Measurements from ENCODE around the gene XDH.

The XDH gene

DNA sequence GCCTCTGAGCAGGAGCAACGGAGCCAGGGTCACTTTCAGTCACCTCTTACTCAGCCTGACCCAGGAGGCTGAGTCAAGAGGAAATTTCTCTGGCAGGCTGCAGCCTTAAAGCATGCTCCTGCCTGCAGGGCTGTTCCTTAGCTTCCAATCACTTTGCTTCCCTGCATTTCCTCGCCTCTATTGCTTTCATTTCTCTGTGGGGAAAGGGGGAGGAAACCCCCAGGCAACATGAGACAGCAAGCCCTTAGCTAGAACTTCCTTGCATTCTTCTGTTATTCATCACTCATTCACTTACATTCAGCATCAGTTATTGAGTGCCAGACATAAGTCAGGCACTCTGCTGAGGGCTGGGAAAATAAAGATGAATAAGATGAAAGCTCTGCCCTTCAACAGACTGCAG lies 13.0 kb downstream of the XDH start:
- no peak for DNase-seq

DNA sequence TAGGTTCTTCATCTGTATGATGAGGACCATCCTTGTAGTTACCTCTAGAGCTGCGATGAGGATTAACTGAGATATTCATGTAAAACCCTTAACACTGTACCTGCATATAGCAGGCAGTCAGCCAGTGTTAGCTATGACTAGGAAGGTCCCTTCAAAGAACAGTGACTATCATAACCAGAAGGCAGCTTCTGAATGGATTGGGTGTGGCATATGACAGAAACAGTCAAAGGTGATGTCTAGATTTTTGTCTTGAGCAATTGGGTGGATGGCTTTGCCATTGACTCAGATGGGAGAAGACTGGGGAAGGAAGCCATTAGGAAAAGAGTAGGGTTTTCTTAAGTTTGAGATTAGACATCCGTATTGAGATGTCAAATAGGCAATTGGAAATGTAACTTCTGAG lies 15.7 kb downstream of the XDH start:
- DNase-seq = no peak

DNA sequence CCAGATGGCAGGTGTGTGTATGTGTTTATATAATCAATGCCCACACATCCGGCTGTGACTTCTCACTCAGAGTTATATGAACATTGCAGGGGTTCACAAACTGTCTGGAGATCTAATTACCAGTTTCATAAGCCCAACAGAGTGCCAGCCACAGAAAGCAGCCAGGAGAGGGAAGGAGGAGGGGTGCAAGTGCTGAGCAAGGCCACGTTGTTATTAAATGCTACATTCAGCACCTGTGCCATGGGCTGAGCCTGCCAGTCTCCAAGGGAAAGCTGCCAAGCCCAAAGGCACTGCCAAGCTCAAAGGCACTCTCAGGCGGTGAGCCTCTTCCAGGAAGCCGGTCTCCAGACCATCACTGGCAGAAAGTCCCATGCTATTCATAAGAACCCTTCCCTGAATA lies 17.4 kb downstream of the XDH start:
- no peak for DNase-seq

DNA sequence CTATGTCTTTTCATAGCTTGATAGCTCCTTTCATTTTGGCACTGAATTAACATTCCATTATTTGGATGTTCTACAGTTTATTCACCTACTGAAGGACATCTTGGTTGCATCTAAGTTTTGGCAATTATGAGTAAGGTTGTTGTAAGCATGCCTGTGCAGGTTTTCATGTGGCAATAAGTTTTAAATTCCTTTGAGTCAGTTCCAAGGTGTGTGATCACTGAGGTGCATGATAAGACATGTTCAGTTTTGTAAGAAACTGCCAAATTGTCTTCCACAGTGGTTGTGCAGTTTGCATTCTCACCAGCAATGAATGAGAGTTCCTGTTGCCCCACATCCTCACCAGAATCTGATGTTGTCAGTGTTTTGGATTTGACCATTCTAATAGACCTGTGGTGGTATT lies 24.2 kb downstream of the XDH start:
- DNase-seq = no peak

DNA sequence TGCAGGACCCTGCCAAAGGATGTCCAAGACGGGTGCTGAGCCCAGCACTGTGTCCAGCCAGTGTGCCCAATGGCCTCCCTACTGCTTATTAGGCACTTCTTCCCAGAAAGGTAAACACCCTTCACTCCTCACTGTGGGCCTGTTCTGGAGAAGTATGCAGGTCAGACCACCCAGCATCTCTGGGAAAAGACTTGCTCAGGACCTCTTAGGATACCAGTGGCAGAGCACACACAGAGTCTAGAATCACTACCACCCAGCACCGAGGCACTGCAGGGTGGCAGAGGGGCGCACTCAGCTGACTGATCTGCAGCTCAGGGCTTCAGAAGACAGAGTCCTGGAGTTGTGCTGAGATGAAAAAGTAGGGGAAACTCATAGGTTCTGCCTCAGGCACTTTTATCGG lies 25.8 kb downstream of the XDH start:
- no peak for DNase-seq

DNA sequence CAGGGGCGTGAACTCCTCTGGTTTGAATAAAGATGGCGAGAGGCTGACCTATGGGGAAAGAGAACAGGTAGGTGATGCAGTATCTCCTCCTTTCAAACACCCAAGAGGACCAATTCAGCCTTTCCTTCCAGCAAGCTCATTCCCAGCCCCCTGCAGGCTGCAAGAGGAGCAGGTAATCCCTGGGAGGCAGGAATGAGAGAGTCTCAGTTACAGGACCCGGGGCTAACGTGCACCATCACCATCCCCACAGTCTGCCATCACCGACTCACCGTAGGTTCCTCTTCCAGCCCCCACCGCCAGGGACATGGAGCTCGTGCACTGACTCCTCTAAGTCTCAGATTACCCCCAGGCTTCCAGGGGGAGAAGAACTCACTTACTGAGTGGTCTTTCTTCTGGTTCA lies 26.7 kb downstream of the XDH start:
- DNase-seq = no peak

DNA sequence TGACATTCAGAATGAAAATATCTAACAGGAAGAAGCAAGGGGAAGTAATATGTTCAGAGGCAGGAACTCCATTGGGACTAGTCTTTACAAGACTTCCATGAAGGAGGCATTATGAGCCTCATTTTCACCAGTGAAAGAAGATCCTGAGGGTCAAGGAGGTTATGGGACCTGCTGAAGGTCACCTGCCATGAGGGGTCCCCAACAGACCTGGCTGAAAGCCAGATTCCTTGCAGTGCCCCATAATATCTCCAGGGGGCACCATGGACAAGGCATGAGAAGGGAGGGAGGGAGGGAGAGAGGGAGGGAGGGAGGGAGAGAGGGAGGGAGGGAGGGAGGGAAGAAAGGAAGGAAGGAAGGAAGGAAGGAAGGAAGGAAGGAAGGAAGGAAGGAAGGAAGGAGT lies 27.9 kb downstream of the XDH start:
- no peak for DNase-seq

DNA sequence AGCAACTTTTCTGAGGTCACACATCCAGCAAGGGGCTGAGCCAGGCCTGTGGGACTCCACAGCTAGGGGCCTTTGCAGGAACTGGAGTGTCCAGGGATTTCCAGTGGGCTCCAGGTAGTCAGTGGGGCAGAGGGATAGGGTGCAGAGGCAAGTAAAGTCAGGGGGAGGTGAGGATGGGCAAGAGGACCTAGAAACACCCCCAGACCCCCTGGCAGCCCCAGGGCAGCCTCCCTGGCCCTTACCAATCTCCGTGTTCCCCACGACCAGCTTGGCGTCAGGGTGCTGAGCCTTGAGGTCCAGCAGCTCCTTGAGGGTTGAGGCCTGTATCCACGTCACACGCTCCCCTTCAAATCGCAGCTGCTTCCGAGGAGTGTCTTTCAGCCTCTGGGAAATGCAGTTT lies 28.4 kb downstream of the XDH start:
- no peak for DNase-seq

DNA sequence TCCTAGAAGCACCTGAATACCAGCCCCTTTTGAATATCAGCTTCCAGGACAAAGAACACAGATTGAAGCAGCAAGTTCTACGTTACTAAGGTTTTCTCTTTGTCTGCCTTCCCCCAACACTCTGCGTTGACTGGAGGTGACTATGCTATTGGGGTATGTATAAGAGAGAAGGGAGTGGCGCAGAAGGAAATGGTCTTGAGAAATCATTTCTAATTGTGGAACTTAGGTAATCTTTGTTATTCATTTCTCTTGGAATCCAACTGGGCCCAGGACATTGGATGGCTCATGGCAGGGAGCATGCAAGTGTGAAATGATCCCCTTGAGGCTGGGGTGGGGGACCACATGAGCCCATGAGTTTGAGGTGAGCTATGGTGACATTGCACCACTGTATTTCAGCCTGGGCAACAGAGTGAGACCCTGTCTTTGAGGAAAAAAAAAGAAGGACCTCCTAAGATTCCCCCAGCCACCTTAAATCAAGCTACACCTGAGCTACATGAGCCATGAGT lies 29.7 kb downstream of the XDH start:
- DNase-seq = no peak

DNA sequence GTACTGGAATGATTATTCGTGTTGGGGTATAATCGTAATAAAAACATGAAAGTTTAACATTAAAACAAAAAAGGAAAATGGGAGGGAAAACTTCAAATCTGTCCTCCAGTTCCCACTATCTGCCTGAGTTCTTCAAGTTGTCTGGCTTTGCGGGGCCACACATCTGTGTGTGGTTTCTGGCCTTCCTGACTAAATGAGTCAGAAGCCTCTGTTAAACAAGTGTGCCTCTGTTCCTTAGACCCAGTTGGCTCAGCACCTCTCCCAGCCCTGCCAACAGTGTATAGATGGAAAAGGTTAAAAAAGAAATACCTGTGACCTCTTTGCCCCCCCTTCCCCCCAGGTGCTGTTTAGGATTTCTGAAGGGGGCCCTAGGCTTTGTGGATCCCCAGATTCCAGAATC lies 30.2 kb downstream of the XDH start:
- DNase-seq = no peak

DNA sequence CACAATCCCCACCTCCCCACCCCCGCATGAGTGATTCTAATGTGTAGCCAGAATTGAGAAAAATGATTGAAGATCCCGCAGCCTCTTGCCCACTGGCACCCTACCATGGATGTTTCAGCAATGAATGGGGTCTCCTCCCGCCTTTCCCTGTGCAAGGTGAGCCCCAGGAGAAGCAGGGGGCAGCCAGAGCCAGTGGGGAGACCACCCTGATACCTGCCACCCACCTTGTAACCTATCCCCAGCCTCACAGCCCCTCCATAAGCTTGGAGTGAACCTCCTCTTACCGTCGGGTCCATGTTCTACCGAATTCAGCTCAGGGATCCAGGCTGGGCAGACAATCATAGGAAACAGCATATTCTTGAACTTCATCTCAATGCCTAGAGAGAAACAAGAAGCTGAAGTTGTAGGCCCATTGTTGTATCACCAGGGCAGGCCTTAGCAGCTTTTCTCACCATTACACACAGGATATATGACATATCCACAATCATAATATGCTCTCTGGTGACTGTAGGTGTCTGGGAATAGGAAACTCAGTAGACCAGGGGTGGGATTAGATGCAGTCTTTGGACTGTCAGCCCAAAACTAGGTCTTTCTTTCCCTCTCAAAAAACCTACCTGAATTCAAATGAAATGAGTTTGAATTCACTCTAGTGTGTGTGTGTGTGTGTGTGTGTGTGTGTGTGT lies 30.9 kb downstream of the XDH start:
- DNase-seq = no peak

DNA sequence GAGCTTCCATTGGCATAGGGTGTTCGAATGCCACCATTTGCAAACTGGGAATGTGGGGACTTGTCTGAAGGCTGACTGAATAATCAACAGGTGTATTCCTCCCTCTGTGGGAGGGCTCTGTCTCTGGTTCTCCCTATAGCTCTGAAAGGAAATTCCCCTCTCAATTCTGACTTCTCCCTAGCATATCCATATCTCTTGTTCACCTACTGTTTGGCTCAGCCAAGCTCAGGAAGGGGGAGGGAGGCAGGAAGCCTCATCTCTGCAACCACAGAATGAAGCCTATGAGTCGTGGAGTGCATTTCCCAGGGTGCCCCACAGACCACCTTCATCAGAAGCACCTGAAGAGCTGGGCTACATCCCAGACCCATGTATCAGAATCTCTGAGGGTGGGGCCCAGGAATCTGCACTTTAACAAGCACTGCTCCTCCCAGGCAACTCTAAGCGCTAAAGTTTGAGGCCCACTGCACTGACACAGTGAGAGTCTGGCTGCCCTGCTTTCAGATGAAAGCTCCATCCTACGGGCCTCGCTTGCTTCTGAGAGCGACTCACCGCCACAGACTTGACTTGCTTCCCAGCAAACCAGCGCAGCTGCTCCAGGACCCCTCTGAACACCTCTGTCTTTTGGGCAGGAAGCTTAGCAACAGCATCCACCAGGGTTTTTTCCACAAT lies 32.0 kb downstream of the XDH start:
- DNase-seq = no peak

DNA sequence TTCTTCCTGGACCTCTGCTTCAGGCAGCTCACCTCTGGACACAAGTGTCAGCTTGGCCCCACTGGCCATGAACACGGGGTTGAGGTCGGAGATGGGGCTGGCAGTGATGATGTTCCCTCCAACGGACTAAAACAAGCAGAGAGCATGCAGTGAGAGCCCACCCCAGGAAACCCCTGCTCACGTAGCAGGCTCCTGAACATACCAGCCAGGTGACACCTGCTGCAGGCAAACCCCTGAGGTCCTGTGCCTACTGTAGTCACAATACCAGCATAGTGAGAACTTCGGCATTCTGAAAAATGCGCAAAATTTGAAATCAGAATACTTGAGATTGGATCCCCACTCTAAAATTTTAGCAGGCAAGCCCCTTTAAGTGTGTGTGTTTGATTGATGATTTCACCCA lies 32.9 kb downstream of the XDH start:
- DNase-seq = no peak

DNA sequence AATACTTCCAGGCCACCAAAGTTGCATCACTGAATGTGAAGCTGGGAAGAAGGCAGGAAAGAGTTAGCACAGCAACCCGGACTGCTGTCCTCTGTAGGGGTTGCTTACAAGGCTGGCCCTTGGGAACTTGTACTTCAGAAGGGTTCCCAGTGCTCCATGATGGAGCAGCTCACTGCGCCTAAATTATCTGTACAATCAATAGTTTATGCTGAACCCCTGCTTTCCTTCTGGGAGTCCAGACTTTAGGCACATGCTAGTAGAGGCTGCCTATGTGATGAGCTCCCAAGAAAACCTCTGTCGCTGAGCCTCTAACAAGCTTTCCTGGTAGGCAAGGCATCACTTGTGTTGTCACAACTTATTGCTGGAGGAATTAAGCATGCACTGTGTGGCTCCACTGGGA lies 34.3 kb downstream of the XDH start:
- no peak for DNase-seq

DNA sequence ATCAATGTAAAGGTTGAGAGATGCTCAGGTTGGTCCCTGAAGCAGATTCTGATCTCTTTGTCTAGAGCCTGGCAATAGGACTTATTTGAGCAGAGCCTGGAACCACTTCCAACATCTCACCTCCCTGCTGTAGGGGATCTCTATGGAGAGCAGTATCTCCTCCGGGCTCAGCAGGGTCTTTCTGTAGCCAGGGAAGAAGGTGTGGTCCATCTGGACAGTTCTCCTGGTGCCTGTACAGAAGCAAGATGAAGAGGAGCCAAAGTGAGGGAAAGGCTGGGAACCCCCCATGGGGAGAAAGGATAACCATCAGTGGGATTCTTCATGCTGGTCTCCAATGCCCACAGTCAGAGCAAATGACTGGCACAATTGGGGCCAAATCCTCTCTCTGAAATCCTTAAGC lies 34.8 kb downstream of the XDH start:
- no peak for DNase-seq

DNA sequence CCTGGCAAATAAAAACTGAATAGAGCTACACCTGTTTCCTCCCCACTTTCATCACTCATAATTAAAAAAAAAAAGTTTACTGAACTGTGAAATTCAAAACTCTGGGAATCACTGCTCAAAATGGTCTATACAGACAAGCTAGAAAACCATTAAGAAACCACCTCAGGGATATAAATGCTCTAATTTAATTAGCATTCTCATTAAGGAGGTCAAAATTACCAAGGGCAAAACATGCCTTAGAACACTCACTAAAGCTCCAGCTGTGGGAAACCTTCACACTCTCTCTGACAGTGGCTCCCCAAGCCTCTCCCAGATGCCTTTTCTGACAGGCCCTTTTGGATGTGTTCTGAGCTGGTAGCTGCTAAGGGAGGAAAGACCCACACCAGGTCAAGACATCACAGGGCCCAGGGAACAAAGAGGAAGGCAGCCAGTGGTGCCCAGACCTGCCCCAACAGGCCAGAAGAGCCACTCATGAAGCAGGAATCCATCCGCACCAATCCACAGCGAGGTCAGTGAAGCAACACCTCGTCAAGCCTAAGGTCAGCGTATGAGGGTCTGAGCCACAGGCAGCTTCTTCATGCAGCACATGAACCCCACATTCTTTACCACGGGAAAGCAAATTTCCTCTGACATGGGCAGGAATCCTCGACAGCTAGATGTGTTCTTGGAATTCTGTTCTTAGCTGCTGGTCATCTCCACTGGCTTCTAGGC lies 35.6 kb downstream of the XDH start:
- DNase-seq = no peak

DNA sequence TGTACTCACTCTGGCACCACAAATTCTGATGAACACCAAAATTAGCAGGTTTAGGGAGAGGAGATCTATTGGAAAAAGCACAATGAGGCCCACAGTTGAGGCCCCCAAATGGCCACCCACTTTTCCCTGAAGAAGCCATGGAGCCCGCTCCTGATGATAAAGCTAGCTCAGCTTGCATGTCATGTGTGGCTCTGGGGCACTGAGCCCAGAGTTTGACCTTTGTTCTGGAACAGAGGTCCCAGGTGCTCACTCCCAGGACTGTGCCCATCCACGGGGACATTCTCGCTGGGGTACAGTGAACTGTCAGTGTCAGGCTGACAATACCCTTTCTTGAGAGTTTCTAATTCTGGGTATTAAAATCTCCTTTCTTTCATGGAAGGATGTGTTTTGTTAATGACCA lies 36.2 kb downstream of the XDH start:
- DNase-seq = no peak

DNA sequence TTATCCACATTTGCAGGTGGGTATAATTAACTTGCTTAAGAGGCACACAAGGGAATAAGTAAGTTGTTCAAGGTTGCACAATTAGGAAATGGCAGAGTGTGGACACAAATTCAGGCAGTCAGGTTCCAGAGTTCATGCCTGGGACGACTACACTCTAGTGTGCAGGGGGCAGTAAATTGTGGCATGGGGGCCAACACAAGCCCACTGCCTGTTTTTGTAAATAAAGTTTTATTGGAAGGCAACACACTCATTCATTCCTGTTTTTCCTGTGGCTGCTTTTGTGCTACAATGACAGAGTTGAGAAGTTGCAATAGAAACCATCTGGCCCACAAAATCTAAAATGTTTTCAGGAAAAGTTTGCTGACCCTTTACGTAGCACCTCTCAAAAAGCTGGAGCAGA lies 41.4 kb downstream of the XDH start:
- DNase-seq = no peak

DNA sequence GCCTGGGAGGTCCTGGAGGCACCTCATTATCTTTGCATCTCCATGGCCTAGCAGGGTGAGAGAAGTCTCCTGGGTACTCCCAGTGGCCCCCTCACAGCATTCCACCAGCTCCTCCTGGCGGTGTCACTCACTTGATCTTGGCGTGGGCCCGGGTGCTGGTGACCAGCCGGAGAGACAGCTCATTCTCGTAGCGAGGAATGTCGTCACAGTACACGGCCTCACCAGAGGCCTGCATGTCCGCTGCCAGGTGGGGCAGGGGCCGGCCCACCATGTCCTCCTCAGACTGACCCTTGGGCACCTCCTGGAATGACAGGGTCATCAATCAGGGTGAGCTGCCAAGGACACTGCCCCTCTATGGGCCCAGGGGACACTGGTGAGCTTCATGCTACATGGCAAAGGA lies 42.4 kb downstream of the XDH start:
- no peak for DNase-seq

DNA sequence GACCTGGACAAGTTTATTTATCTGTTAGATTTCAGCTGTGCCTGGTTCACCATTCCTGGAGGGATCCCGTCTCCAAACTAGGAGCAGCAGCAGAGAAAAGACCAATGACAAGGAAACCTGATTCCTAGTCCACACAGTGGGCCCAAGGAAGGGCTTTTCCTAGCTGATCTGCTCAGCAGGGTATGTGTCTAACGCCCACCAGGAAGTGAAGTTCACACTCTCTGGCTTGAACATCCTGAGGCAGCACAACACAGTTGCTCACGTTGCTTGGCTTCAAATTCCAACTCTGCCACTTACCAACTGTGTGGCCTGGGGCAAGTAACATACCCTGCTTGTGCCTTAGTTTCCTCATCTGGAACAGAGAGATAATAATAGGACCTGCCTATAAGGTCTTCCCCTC lies 42.9 kb downstream of the XDH start:
- no peak for DNase-seq

DNA sequence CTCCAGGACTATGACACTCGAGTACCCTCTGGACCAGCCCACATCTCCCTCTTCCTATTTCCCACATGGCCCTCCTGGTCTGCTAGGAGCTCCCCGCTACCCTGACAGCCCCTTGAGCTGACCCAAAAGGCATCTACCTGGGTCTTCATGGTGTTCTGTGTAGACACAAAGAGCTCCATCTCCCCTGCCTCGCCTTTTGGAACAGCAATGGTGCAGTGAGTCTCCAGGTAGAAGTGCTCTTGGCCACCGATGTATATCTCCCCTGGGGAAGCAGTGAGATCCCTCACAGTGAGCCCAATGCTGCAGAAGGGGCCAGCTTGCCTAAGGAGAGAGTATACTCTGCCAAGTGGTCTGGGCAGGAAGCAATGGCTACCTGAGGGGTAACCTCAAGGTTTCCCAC lies 47.8 kb downstream of the XDH start:
- DNase-seq = no peak

DNA sequence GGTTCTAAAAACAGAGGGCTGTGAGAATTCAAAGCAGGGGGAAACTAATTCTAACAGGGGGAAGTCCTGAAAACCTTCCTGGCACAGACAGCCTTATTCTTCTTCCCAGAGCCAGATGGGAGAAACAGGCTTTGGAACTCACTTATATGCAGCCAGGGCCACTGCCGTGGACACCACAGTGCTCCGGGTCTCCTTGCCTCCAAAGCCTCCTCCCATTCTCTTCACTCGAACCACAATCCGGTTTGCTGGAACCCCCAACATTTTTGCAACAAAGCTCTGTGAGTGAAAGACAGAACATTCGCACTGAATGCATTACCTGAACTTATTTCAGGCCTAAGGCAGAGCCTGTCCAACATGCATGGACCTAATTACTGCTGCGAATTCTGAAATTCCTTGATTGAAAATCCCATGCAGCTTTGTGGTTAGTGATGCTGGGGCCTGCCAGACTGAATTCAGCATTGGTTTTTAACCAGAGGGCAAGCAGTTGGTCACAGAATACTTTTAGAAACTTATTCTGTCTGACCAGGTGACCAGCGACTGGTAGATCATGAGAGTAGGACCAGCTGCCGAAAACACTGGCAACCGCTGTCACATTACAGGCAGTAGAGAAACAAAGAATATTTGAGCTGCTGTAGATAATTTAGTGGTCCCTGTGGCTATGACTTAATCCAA lies 48.6 kb downstream of the XDH start:
- no peak for DNase-seq

DNA sequence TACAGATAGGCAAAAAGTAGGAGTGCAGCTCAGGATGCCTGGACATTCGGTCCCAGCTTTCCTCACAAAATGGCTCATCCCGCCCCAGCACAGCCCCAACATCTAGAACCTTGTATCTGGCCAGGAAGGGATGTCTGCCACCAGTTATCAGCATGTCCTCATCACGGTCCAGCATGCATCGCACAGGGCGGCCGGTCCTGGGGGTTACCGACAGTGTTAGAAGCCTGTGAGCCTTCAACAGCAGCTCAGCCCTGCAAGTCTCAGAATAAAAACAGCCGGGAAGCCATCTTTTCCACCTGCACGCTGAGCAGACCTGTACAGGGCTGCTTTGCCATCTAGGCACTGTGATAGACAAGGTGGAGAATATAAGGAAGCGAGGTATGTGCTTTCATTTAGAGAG lies 49.2 kb downstream of the XDH start:
- no peak for DNase-seq

Measured in NCI-H345 (cell line).